HepG2 (cell line): ENCODE results near the gene ASAP2. TPM values are rescaled to one million over a fixed set of nuclear protein-coding genes. Genes with fewer than 3 reads are reported as not detected.

ENCODE experiments used
- ATAC-seq: fragments of 200-7000 bp; cut with Tn5 transposase; 3 replicates; pipeline ENCODE4 v1.9.1; 2020; ENCODE audit warnings: mild to moderate bottlenecking, moderate library complexity
- BruUV-seq: library from RNA; stranded (reverse); fragments of 400-500 nt; replicated peaks from 2 replicates; lab custom pipeline; 2021; lab: Mats Ljungman, UMichigan
- CTCF ChIA-PET: fragments of 300-600 bp; formaldehyde crosslinking; extraction: SDS; loops from one replicate; lab custom pipeline; 2021; ENCODE audit warnings: low total read pairs, inconsistent platforms, low intra/inter-chr PET ratio; lab: Yijun Ruan, JAX
- POLR2A ChIA-PET: fragments of 350-600 bp; sonication (Branson Sonifier 250); formaldehyde crosslinking; loops from one replicate; lab custom pipeline; 2020; ENCODE audit warnings: antibody characterized with exemption, inconsistent platforms; lab: Yijun Ruan, JAX
- DNase-seq: peaks from one replicate; pipeline ENCODE4 v3.0.0-alpha.2; 2015; ENCODE audit warnings: low spot score
- FAIRE-seq: peaks from 3 replicates; lab custom pipeline; 2011; peaks lifted over from hg19 to GRCh38; lab: Jason Lieb, UNC
- H2AFZ ChIP-seq: one replicate; pipeline ENCODE4 v1.6.1; 2011; ENCODE audit warnings: low read length, inconsistent platforms
- H3K27ac ChIP-seq: fragments of 300-600 bp; 3 replicates; pipeline ENCODE4 v1.8.0; 2011; ENCODE audit warnings: mixed run types, mild to moderate bottlenecking, mixed read lengths, low read length, inconsistent platforms; ENCODE audit not compliant: insufficient read depth; ENCODE audit errors: extremely low read length
- H3K27me3 ChIP-seq, 2 experiments: fragments of 200-600 bp in 1 of 2; 2 replicates in 1 of 2; 3 replicates in 1 of 2; pipeline versions ENCODE4 v1.6.0 to v1.8.0; 2011; ENCODE audit warnings: low read length in 2 of 2, mild to moderate bottlenecking in 2 of 2, moderate library complexity in 2 of 2, inconsistent platforms in 1 of 2; ENCODE audit not compliant: insufficient read depth in 2 of 2, control insufficient read depth in 1 of 2
- H3K36me3 ChIP-seq, 2 experiments: fragments of 200-600 bp in 1 of 2; replicated peaks in 1 of 2; 2 replicates in 1 of 2; 3 replicates in 1 of 2; pipeline versions ENCODE4 v1.5.1 to v1.8.0; 2011; ENCODE audit warnings: low read length in 2 of 2, inconsistent platforms in 1 of 2; ENCODE audit not compliant: insufficient read depth in 2 of 2, control insufficient read depth in 1 of 2
- H3K4me1 ChIP-seq: 2 replicates; pipeline ENCODE4 v1.5.1; 2012; ENCODE audit warnings: low read length, inconsistent platforms; ENCODE audit not compliant: insufficient read depth
- H3K4me2 ChIP-seq: 2 replicates; pipeline ENCODE4 v1.6.0; 2011; ENCODE audit warnings: low read depth, low read length, inconsistent platforms
- H3K4me3 ChIP-seq, 3 experiments: fragments of 200-600 bp in 1 of 3; sonication (generic), shearing (Covaris generic) in 1 of 3; replicated peaks in 1 of 3; 2 replicates each; pipeline ENCODE4 v1.5.1; 2011 to 2016; ENCODE audit warnings: low read length in 3 of 3, inconsistent platforms in 2 of 3, low read depth in 2 of 3, mild to moderate bottlenecking in 2 of 3, control low read depth in 1 of 3, mixed read lengths in 1 of 3; ENCODE audit not compliant: insufficient read depth in 1 of 3
- H3K79me2 ChIP-seq: one replicate; pipeline ENCODE4 v1.6.1; 2011; ENCODE audit warnings: low read length, inconsistent platforms; ENCODE audit not compliant: insufficient read depth
- H3K9ac ChIP-seq: 2 replicates; pipeline ENCODE4 v1.6.0; 2011; ENCODE audit warnings: mild to moderate bottlenecking, low read depth, low read length, inconsistent platforms; ENCODE audit not compliant: insufficient read depth
- H3K9me3 ChIP-seq: 2 replicates; pipeline ENCODE4 v1.5.1; 2012; ENCODE audit warnings: mild to moderate bottlenecking, low read length
- H4K20me1 ChIP-seq: 2 replicates; pipeline ENCODE4 v1.6.0; 2011; ENCODE audit warnings: inconsistent platforms, mild to moderate bottlenecking, low read length, moderate library complexity; ENCODE audit not compliant: insufficient read depth
- ATF7-NPFF ChIP-seq: sonication (generic); formaldehyde crosslinking; IDR thresholded peaks from 2 replicates; pipeline ENCODE4 v1.8.1; 2023; ENCODE audit warnings: mild to moderate bottlenecking, low read depth, missing genetic modification reagents, moderate library complexity
- CBX1 ChIP-seq: IDR thresholded peaks from one replicate; pipeline ENCODE4 v1.6.1; 2016; ENCODE audit warnings: antibody characterized with exemption, low read depth
- ELF4 ChIP-seq: sonication (generic); formaldehyde crosslinking; IDR thresholded peaks from 2 replicates; pipeline ENCODE4 v1.5.0; 2020; ENCODE audit warnings: missing genetic modification reagents, mild to moderate bottlenecking, moderate library complexity, borderline replicate concordance
- MAX ChIP-seq: IDR thresholded peaks from 2 replicates; pipeline ENCODE4 v1.6.1; 2012; ENCODE audit warnings: inconsistent platforms
- MLX ChIP-seq: IDR thresholded peaks from 2 replicates; pipeline ENCODE4 v1.6.1; 2016
- NR3C1 ChIP-seq: sonication (generic); formaldehyde crosslinking; IDR thresholded peaks from 2 replicates; pipeline ENCODE4 v1.4.0; 2020; ENCODE audit warnings: missing genetic modification reagents
- POGZ ChIP-seq: sonication (generic); formaldehyde crosslinking; IDR thresholded peaks from 2 replicates; pipeline ENCODE4 v1.4.0; 2020; ENCODE audit warnings: mild to moderate bottlenecking, missing genetic modification reagents
- STAT5B ChIP-seq: sonication (generic); formaldehyde crosslinking; IDR thresholded peaks from 2 replicates; pipeline ENCODE4 v1.4.0; 2020; ENCODE audit warnings: missing genetic modification reagents
- TRIM22 ChIP-seq: fragments of 450-650 bp; IDR thresholded peaks from 2 replicates; pipeline ENCODE4 v1.6.1; 2017
- ZBTB8A ChIP-seq: sonication (generic); formaldehyde crosslinking; IDR thresholded peaks from 2 replicates; pipeline ENCODE4 v1.4.0; 2020; ENCODE audit warnings: mild to moderate bottlenecking, low read depth, missing genetic modification reagents, borderline replicate concordance
- ZNF180 ChIP-seq: sonication (generic); formaldehyde crosslinking; IDR thresholded peaks from 2 replicates; pipeline ENCODE4 v1.4.0; 2020; ENCODE audit warnings: low read depth, missing genetic modification reagents, borderline replicate concordance
- ZNF263 ChIP-seq: sonication (generic); formaldehyde crosslinking; IDR thresholded peaks from 2 replicates; pipeline ENCODE4 v1.4.0; 2020; ENCODE audit warnings: missing genetic modification reagents
- ZNF280D ChIP-seq: sonication (generic); formaldehyde crosslinking; IDR thresholded peaks from 2 replicates; pipeline ENCODE4 v1.5.1; 2020; ENCODE audit warnings: mild to moderate bottlenecking, missing genetic modification reagents
- ZNF687 ChIP-seq: sonication (generic); formaldehyde crosslinking; IDR thresholded peaks from 2 replicates; pipeline ENCODE4 v1.5.1; 2020; ENCODE audit warnings: mild to moderate bottlenecking, missing genetic modification reagents, moderate library complexity
- ZNF704 ChIP-seq: sonication (generic); formaldehyde crosslinking; IDR thresholded peaks from 2 replicates; pipeline ENCODE4 v1.8.1; 2023; ENCODE audit warnings: mild to moderate bottlenecking, inconsistent platforms, moderate library complexity, missing genetic modification reagents, borderline replicate concordance
- WGBS: methylation state at CpG from one replicate; pipeline ENCODE4 v1.1.6; 2017; ENCODE audit warnings: low lambda C conversion rate; 5-methylcytosine and 5-hydroxymethylcytosine counted together
- in situ Hi-C: cut with HindIII; loops from 2 replicates; pipeline ENCODE4 v1.10.0; 2017; ENCODE audit warnings: low pct_unique_long_range_greater_than_20kb; ENCODE audit not compliant: extremely low pct_ligation_motif_present
- intact Hi-C: fragments of 100-400 bp; cut with micrococcal nuclease; formaldehyde crosslinking; loops from one replicate; pipeline ENCODE4 v1.10.0; 2022; ENCODE audit not compliant: unreplicated experiment
- polyA plus RNA-seq, 8 experiments: library from polyadenylated mRNA; depleted of rRNA in 3 of 8; stranded (reverse) in 7 of 8; unstranded in 1 of 8; fragments of >200 nt; fragmentation: Illumina TruSeq in 4 of 8; extraction: Trizol in 4 of 8; gene quantifications; 2 replicates each; pipeline versions ENCODE4 v1.2.1 to v1.2.3, GENCODE V29; 2011 to 2016; ENCODE audit warnings: low read depth in 4 of 8, missing spikeins in 1 of 8, mixed read lengths in 1 of 8; ENCODE audit not compliant: insufficient read depth in 1 of 8
- total RNA-seq, 5 experiments: library from RNA; depleted of rRNA; stranded (reverse); fragments of >200 nt; fragmentation: Illumina TruSeq; extraction: Trizol; gene quantifications; 2 replicates each; pipeline ENCODE4 v1.2.3, GENCODE V29; 2016; ENCODE audit warnings: low read depth in 1 of 5

Gene ASAP2
- total and polyA plus RNA-seq, 2 of the 13 experiments (the other 11 are each of a cell fraction or from before 2014, with no cell fraction given), result 7.3 to 22.3 TPM

- Histone ChIP-seq H3K9ac (no peak overlapping the region), H3K4me3 (no peak overlapping the region), H4K20me1 (no peaks in the 10 kb centered on the region), H3K36me3 (peaks cover 5 to 17% of the 10 kb centered on the region in 2 experiments; a peak in 2 of 5 replicates), H3K4me2 (no peak overlapping the region), H3K27me3 (no peaks in the 10 kb centered on the region), H3K27ac (no peak overlapping the region), H3K9me3 (no peaks in the 10 kb centered on the region), H3K4me1 (peaks cover 14% of the 10 kb centered on the region), H2AFZ (no peak overlapping the region), H3K79me2 (peaks cover 10% of the 10 kb centered on the region)
- intact Hi-C loops, result no loop called here
- no peak for DNase-seq
- FAIRE-seq, result no peak
- no peak for ATAC-seq
- BruUV-seq, result no TSS peak
- POLR2A ChIA-PET, result no interaction called here
- CTCF ChIA-PET, result no interaction called here
- WGBS, result 79% methylated on average over 8 of the region's 8 CpGs
- in situ Hi-C loops, result no loop called here
- no peak for TF ChIP-seq STAT5B
- TF ChIP-seq MAX, result no peak
- no peak for TF ChIP-seq ATF7-NPFF (CRISPR knock-in tag)
- no peak for TF ChIP-seq ZBTB8A (CRISPR knock-in tag)
- no peak for TF ChIP-seq ELF4
- TF ChIP-seq ZNF687 (CRISPR knock-in tag), result no peak
- TF ChIP-seq MLX, result no peak
- no peak for TF ChIP-seq NR3C1 (CRISPR knock-in tag)
- TF ChIP-seq POGZ, result no peak
- no peak for TF ChIP-seq ZNF263
- no peak for TF ChIP-seq TRIM22
- TF ChIP-seq ZNF180, result no peak
- no peak for TF ChIP-seq CBX1
- no peak for TF ChIP-seq ZNF280D (CRISPR knock-in tag)
- TF ChIP-seq ZNF704 (CRISPR knock-in tag), result no peak
Measured at GRCh38 chr2:9280224-9280623, 73.6 kb downstream of the ASAP2 start.
